Stimulated activated effector memory CD8-positive, alpha-beta T cell treated with anti-CD3 and anti-CD28 coated beads, Interleukin-12 subunit alpha, Interleukin-12 subunit beta, amount 100 ng/mL, for 72 hours (primary cell): ENCODE measurements around the gene SLC51A.
"Not testable (repeated sequence)": the region's sequence is repeated elsewhere in the genome, so short reads cannot be mapped to it uniquely, and the experiment has no call there.

Source experiments
- ATAC-seq: fragments of 150-1000 bp; cut with Tn5 transposase; 2 replicates; pipeline ENCODE4 v1.10.0; 2021
- DNase-seq, 2 donors: peaks; one replicate each; pipeline ENCODE4 v3.0.0; 2021 to 2022; ENCODE audit warnings: low spot score in 2 of 2
- H3K27ac Mint-ChIP-seq: one replicate; pipeline ENCODE4 v1.8.0; 2022; ENCODE audit warnings: mild to moderate bottlenecking, mixed read lengths
- H3K36me3 Mint-ChIP-seq: one replicate; pipeline ENCODE4 v1.8.0; 2022; ENCODE audit warnings: mild to moderate bottlenecking, mixed read lengths
- H3K4me1 Mint-ChIP-seq: one replicate; pipeline ENCODE4 v1.8.0; 2022; ENCODE audit warnings: mixed read lengths
- H3K4me3 Mint-ChIP-seq: one replicate; pipeline ENCODE4 v1.8.0; 2022; ENCODE audit warnings: mild to moderate bottlenecking, mixed read lengths
- H3K9me3 Mint-ChIP-seq: one replicate; pipeline ENCODE4 v1.8.0; 2022; ENCODE audit warnings: mixed read lengths

SLC51A gene

DNA sequence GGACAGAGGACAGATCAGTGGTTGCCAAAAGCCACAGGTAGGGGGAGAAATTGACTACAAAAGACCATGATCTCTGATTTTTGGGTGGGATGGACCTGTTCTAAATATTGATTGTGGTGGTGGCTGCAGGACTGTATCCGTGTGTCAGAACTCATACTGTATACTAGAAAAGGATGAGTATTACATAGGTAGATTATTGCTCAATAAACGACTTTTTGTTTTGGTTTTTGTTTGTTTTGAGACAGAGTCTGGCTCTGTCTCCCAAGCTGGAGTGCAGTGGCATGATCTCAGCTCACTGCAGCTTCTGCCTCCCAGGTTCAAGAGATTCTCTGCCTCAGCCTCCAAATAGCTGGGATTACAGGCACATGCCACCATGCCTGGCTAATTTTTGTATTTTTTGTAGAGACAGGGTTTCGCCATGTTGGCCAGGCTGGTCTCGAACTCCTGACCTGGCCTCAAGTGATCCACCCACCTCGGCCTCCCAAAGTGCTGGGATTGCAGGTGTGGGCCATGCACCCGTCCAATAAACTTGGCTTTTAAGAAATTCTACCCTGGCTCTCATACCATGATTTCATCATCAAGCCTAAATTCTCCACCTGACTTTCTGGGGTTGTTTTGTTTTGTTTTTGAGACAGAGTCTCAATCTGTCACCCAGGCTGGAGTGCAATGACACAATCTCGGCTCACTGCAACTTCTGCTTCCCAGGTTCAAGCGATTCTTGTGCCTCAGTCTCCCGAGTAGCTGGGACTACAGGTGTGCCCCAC, 10.7 kb upstream of the SLC51A start:
- not testable (repeated sequence) for H3K4me3 Mint-ChIP-seq, DNase-seq, H3K9me3 Mint-ChIP-seq, H3K27ac Mint-ChIP-seq
- peak; percentile 45 for ATAC-seq
- Mint-ChIP-seq H3K36me3 (peaks cover 12% of the 10 kb centered on the region), H3K4me1 (peaks cover 33% of the 10 kb centered on the region)

DNA sequence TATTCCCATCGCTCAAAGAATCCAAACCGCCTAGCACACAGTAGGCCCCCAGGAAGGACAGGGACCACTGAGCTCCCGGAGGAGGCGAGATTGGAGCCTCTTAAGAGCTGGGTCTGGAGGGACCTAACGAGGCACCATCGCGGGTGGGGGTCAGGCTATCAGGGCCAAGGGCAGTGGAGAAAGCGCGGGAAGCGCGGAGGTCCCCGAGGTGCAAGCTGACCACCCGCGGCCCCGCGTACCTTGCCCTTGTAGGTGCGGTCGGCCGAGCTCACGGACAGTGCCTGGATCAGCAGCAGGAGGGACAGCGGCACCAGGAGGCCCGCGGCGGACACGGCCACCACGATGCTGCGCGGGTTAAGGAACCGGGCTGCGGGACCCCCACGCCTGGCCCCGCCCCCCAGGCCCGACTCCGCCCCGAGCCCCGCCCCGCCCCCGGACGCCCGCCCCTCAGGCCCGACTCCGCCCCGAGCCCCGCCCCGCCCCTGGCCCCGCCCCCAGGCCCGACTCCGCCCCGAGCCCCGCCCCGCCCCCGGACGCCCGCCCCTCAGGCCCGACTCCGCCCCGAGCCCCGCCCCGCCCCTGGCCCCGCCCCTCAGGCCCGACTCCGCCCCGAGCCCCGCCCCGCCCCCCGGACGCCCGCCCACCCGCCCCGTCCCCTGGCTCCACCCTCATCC, 9.0 kb upstream of the SLC51A start:
- no peaks in the 10 kb centered on the region for H3K9me3 Mint-ChIP-seq
- peak overlapping the region; percentile 75 for H3K4me3 Mint-ChIP-seq
- peak overlapping the region; percentile 52 for H3K27ac Mint-ChIP-seq
- peaks cover 12% of the 10 kb centered on the region for H3K36me3 Mint-ChIP-seq
- no peak for DNase-seq
- peaks cover 33% of the 10 kb centered on the region for H3K4me1 Mint-ChIP-seq
- peak; percentile 34 for ATAC-seq

DNA sequence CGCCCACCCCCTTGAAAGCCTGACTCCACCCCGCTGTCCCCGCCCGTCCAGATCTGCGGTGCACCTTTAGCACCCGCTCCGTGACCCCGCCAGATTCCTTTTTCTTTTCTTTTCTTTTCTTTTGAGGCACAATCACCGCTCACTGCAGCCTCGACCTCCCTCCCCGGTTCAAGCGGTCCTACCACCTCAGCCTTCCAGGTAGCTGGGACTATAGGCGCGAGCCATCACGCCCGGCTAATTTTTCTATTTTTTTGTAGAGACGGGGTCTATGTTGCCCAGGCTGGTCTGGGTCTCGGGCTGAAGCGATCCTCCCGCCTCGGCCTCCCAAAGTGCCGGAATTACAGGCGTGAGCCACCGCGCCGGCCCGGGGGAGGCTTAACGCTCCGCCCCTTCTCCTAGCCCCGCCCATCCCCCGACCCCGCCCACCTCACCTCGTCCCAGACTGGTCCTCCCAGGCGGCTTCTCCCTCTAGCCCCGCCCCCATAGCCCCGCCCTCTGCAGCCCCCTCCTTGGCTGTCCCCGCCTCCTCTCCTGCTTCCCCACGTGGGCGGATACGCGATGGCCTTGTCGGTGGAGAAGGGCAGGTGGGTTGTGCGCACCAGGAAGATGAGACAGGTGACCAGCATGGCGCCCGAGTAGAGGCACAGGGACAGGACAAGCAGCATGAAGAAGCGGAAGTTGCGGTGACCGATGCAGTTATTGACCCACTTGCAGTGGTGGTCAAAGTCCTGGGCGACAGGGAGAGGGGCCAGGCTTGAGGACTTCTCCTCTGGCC, 8.3 kb upstream of the SLC51A start:
- peaks cover 27% of the 10 kb centered on the region for H3K4me1 Mint-ChIP-seq
- peaks cover 12% of the 10 kb centered on the region for H3K36me3 Mint-ChIP-seq
- no peak overlapping the region for H3K27ac Mint-ChIP-seq
- peak overlapping the region; percentile 75 for H3K4me3 Mint-ChIP-seq
- no peaks in the 10 kb centered on the region for H3K9me3 Mint-ChIP-seq
- peak; percentile 58 for ATAC-seq
- DNase-seq = peak in 1 of 2 donors; percentile 67

DNA sequence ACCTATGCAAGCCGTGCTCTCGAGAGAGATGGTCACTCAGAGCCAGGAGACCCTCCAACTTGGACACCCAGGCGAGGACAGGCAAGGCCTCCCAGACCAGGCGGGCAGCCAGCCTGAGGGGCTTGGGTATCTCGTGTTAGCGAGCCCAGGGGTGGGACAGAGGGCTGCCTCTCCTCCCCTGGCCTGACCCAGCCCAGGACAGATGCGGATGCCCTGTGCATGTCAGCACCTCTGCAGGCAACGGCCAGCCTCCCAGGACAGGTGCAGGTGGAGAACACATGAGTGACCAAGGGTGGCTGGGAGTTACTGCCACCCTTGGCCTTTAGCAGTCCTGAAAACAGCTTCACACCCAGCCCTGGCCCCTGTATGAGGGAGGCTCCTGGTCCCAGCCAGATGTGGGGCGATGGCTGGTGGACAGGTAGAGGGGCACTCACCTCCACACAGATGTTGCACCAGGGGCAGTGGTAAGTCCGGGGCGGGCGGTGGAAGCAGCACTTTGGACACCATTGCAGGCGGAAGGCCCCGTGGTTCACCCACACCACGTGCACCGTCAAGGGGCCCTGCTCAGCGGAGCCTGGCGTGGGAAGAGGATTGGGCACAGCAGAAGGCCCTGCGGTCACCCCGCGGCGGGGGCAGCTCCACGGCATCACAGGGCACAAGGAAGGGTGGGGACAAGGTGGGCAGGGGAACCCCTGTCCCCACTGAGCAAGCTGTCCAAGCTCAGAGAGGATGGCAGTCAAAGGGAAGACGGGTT, 7.2 kb upstream of the SLC51A start:
- DNase-seq (no peak), ATAC-seq (no peak)
- H3K9me3 Mint-ChIP-seq = no peaks in the 10 kb centered on the region
- peaks cover 12% of the 10 kb centered on the region for H3K36me3 Mint-ChIP-seq
- H3K4me1 Mint-ChIP-seq = peaks cover 27% of the 10 kb centered on the region
- H3K4me3 Mint-ChIP-seq = peak overlapping the region; percentile 75
- H3K27ac Mint-ChIP-seq = no peak overlapping the region

DNA sequence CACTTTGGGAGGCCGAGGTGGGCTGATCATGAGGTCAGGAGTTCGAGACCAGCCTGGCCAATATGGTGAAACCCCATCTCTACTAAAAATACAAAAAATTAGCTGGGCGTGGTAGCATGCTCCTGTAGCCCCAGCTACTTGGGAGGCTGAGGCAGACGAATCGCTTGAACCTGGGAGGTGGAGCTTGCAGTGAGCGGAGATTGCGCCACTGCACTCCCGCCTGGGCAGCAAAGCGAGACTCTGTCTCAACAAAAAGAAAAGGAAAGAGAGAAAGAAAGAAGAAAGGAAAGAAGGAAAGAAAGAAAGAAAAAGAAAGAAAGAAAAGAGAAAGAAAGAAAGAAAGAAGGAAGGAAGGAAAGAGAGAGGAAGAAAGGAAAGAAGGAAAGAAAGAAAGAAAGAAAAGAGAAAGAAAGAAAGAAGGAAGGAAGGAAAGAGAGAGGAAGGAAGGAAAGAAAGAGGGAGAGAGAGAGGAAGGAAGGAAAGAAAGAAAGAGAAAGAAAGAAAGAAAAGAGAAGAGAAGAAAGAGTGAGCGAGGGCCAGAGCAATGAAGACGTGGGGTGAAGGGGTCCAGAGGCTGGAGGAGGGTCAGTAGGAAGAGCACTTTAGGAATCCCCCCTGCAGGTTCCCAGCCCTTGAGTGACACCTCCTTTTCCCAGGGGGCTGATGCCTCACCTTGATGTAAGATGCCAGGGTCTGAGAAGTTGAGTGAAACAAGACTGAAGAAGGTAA, 6.2 kb upstream of the SLC51A start:
- H3K27ac Mint-ChIP-seq, ATAC-seq, DNase-seq, H3K9me3 Mint-ChIP-seq, H3K4me3 Mint-ChIP-seq: not testable (repeated sequence)
- H3K36me3 Mint-ChIP-seq = peaks cover 12% of the 10 kb centered on the region
- peaks cover 27% of the 10 kb centered on the region for H3K4me1 Mint-ChIP-seq

DNA sequence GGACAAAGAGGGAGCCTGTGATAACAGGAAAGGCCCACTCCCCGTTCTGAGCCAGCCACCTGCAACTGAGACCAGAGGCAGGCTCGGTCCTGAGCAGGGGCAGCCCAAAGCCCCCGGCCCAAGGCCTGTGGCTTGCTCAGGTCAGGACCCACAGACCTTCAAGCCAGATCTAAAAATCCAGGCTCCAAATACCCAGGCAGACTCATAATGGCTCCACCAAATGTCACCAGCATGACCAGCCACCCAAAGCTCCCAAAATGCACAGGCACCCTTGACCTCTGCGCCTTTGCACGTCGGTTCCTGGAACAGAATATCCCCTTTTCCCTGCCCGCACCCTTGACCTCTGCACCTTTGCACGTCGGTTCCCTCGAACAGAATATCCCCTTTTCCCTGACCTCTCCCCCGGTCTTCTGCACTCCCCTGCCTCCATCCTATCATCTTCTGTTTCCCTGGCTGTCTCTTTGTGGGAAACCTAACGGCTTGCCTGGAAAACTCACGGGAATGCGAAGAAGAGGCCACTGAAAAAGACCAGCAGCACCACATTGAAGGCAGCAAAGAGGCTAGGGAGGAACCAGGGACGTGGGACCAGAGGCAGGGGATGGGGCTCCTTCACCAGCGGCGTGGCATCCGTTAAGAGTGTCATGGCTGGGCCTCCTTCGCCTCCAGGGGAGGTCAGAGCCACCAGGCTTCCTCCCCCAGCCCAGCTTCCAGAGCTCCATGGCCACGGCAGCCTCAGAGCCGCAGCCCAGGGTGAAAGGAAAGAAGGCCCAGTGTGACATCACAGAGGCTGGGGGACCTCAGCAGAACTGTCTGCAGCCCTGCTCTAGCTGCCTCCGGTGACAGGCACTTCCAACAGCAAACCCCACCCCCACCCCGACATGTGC, 5.4 kb upstream of the SLC51A start, which contains the start of gene ZDHHC19:
ZDHHC19 (minus strand) TSS at position 728 of the 884 bp plus-strand sequence; CDS start at position 643, 85 bp downstream.
- H3K9me3 Mint-ChIP-seq = no peaks in the 10 kb centered on the region
- ATAC-seq (no peak), DNase-seq (no peak)
- H3K27ac Mint-ChIP-seq = no peak within 1 kb of the TSS
- no peak within 1 kb of the TSS for H3K4me3 Mint-ChIP-seq
- peaks cover 27% of the 10 kb centered on the region for H3K4me1 Mint-ChIP-seq
- peaks cover 12% of the 10 kb centered on the region for H3K36me3 Mint-ChIP-seq

DNA sequence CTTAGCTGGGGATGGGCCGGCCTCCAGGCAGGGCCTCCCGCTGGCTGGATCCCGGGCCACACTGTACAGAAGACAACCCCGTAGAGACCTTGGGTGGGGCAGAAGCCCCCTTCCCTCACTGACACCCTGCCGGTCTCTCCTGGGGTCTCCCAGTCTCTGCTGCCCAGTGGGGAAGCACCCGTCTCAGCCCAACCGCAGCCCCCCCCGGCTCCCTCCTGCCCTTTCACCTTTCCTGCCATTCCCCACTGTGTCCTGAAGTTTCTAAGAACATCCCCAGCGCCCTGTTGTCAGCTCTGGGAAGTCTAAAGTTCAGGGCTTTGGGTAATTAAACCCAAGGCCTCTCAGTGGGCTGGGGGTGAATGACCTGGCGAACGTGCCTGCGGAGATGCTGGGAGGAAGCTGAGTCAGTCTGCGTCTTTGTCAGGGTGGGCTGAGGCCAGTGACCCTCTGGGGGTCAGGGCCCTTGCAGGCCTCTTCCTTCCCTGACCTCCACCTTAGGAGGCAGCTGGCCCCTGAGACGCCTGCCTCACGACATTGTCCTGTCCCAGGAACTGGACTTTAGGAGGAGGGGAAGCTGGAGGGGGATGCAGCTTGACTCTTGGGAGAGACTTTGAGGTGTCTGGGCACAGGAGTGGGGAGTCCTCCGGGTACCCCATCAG, 1.4 kb upstream of the SLC51A start:
- ATAC-seq = no peak
- peaks cover 24% of the 10 kb centered on the region for H3K4me1 Mint-ChIP-seq
- H3K4me3 Mint-ChIP-seq = no peak overlapping the region
- no peak for DNase-seq
- H3K27ac Mint-ChIP-seq = no peak overlapping the region
- peaks cover 5% of the 10 kb centered on the region for H3K36me3 Mint-ChIP-seq
- H3K9me3 Mint-ChIP-seq = no peaks in the 10 kb centered on the region

DNA sequence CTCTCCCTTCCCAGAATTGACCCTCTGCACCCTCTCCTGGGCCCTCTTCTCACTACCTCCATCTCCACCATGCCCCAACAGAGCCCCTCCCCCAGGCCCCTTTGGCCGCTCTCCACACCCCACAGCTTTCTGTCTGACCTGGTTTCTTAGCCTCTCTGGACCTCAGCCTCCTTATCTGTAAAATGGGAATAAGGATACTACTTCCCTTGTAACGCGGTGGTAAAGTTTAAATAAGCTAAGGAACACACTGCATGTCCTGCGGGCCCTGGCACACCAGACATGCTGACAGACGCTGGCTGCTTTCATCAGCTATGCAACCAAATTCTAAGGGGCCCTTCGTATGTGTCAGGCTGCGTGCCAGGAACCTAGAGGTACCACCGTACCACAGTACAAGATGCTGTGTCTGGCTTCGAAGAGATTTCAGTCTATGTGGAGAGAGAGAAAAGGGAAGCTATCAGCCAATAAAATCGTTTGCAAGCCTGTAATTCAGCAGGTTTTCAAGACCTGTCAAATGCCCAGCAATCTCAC, 777 bp upstream of the SLC51A start:
- no peak for DNase-seq
- H3K9me3 Mint-ChIP-seq = no peaks in the 10 kb centered on the region
- no peak for ATAC-seq
- H3K4me1 Mint-ChIP-seq = peaks cover 22% of the 10 kb centered on the region
- H3K4me3 Mint-ChIP-seq = no peak overlapping the region
- no peaks in the 10 kb centered on the region for H3K36me3 Mint-ChIP-seq
- H3K27ac Mint-ChIP-seq = no peak overlapping the region

DNA sequence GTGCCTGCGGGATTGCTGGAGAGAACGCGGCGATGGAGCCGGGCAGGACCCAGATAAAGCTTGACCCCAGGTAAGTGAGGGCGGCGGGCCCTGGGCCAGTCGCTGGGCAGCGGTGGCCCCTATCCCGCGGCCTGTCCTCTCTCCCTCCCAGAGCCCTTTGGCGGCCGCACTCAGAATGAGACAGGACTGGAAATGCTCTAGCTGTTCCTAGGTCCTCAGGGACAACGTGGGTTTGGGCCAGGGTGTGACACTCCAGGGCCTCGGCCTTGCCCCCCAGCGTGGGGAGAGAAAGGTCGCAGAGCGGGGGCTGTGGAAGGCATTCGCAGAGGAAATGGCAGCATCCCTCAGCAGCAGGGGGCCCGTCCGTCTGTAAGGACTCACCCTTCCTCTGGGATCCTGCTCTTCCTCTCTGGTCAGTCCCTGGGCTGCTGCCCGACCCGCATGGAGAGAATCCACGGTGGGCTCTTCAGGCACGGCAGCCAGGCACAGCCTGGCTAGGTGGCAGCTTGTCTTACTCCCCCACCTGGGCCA, 412 bp downstream of the SLC51A start:
- Mint-ChIP-seq H3K9me3 (no peaks in the 10 kb centered on the region), H3K36me3 (no peaks in the 10 kb centered on the region), H3K4me3 (no peak overlapping the region), H3K4me1 (peaks cover 22% of the 10 kb centered on the region), H3K27ac (peak overlapping the region; percentile 36)
- DNase-seq (no peak), ATAC-seq (no peak)

DNA sequence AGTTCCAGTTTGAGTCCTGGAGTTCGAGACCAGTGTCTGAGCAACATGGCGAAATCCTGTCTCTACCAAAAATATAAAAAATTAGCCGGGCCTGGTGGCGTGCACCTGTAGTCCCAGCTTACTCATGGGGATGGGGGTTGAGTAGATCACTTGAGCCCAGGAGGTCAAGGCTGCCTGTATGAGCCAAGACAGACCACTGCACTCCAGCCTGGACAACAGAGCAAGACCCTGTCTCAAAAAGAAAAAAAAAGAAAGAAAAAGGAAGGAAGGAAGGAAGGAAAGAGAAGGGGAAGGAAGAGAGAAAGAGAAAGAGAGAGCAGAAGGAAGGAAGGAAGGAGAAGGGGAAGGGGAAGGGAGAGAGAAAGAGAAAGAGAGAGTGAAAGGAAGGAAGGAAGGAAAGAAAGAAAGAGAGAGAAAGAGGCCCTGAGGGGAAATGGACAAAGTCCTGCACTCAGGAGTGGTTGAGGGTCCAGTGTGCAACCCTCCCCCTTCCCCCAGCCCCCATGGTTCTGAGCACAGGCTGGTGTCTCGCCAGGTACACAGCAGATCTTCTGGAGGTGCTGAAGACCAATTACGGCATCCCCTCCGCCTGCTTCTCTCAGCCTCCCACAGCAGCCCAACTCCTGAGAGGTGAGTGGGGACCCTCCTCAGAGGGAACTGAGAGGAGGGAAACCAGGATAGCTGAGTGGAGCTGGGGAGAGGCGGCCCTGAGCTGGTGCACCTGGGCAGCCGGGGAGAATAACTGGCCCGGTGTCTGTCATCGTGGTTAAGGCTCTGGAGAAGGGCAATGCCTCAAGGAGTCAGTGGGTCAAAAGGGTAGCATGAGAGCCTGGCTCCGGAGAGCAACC, 1.2 kb downstream of the SLC51A start:
- H3K4me1 Mint-ChIP-seq = peaks cover 22% of the 10 kb centered on the region
- DNase-seq (no peak), ATAC-seq (no peak)
- peak overlapping the region; percentile 36 for H3K27ac Mint-ChIP-seq
- H3K9me3 Mint-ChIP-seq = no peaks in the 10 kb centered on the region
- no peaks in the 10 kb centered on the region for H3K36me3 Mint-ChIP-seq
- H3K4me3 Mint-ChIP-seq = peak overlapping the region; percentile 0

DNA sequence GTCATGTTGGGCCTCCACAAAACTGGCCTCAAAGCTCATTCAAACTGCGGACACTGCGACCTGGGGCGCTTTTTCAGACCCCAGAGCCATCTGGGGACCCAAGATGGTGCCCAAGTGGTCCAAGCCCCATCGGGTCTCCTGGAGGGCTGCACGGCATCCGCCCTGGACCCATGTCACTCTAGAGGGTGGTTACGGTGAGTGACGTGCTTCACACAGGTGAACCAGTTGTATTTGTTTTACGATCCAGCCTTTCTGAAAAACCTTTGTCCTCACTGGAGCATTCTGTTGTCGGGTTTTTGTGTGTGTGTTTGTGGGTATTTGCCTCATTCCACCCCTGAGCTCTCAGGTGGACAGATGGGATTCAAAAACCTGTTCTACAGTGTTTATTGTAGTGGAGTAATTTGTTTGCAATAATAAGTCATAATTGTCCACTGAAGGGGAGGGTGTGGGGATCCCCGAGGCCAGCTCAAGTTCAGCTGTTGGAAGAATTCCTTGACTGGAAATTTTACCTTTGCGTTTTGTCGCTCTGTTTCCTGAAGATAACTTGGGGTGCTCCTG, 1.9 kb downstream of the SLC51A start:
- H3K4me1 Mint-ChIP-seq = peaks cover 22% of the 10 kb centered on the region
- no peaks in the 10 kb centered on the region for H3K36me3 Mint-ChIP-seq
- ATAC-seq (no peak), DNase-seq (no peak)
- peak overlapping the region; percentile 64 for H3K4me3 Mint-ChIP-seq
- no peak overlapping the region for H3K27ac Mint-ChIP-seq
- no peaks in the 10 kb centered on the region for H3K9me3 Mint-ChIP-seq
